HFF-Myc (cell line): ENCODE data around the gene ZNF526.

Experiments used
- DNase-seq: peaks from one replicate; pipeline ENCODE4 v3.0.0-alpha.2; 2011; ENCODE audit warnings: low read depth; ENCODE audit errors: extremely low read depth
- H3K4me3 ChIP-seq: replicated peaks from 2 replicates; pipeline ENCODE4 v1.5.1; 2011; ENCODE audit warnings: low read depth, mild to moderate bottlenecking, control low read depth, low read length
- CTCF ChIP-seq: IDR thresholded peaks from 2 replicates; pipeline ENCODE4 v1.5.1; 2012; ENCODE audit warnings: mild to moderate bottlenecking, low read depth, low read length, control low read depth; ENCODE audit errors: missing control alignments

Gene ZNF526

GRCh38 chr19:42239544-42240220 lies 19.6 kb downstream of the ZNF526 start:
- no peak for DNase-seq
- no peak overlapping the region for H3K4me3 ChIP-seq
- no peak for TF ChIP-seq CTCF

GRCh38 chr19:42241279-42241678 lies 21.2 kb downstream of the ZNF526 start:
- no peak for TF ChIP-seq CTCF
- DNase-seq = no peak
- peak overlapping the region; percentile 77 for H3K4me3 ChIP-seq

GRCh38 chr19:42242069-42242511 lies 22.0 kb downstream of the ZNF526 start:
- peak overlapping the region; percentile 77 for H3K4me3 ChIP-seq
- DNase-seq = no peak
- TF ChIP-seq CTCF = no peak

- peak within 1 kb of the TSS; percentile 77 for H3K4me3 ChIP-seq
- no peak for TF ChIP-seq CTCF
- peak; percentile 98 for DNase-seq
Measured at GRCh38 chr19:42242512-42243409, 22.6 kb downstream of the ZNF526 start, which contains the start of gene GSK3A. Gene GSK3A (minus strand): TSS chr19:42242602. CDS start chr19:42242465, 137 bp downstream.

GRCh38 chr19:42244347-42245220 lies 24.5 kb downstream of the ZNF526 start:
- DNase-seq = peak; percentile 85
- TF ChIP-seq CTCF = peak; percentile 64
- peak overlapping the region; percentile 77 for H3K4me3 ChIP-seq

- TF ChIP-seq CTCF = no peak
- no peak for DNase-seq
- peak overlapping the region; percentile 77 for H3K4me3 ChIP-seq
Measured at GRCh38 chr19:42245231-42245630, 25.1 kb downstream of the ZNF526 start.
